Measurements from ENCODE around the gene CXorf65.
A peak's percentile ranks its signal among the peaks of the same experiment; 100 is the strongest.

Gene CXorf65

GRCh38 chrX:71105628-71106027, 912 bp downstream of the CXorf65 start:
- DNase-seq: no peak

DNA sequence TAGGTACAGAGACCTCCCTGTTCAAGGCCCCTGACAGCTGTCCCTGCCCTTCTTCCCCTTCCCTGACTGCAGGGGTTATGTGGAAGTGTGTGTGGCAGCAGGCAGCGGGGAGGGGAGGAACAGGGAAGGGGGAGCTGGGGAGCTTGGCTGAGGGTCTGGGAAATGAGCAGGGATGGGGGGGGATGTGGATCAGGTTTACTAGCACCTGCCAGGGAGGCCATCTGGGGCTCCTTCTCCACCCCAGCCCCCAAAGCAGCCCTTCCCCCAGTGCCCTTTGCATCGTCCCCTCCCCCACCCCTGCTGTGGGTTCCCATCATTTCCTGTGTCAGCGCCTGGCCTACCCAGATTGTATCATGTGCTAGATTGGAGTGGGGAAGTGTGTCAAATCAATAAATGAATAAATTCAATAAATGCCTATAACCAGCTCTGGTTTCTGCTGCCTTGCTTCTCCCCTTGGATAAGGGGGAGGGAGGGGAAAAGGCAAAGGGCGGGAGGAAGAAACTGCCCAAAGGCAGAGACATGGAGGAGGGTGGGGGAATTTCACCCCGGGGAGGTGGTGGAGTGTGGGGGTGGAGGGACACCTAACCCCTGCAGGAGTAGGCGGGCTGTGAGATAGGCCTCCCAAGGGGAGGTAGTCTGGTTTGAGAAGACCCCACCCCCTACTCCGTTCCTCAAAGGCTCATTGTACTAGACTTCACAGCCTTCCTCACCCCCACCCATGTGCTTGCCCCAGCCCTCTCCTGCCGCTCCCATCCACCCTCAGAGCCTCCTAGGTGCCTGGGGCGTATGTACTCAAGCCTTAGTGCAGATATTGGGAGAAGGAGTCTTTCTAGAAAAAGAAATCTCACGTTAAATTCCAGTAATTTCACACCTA, 3.2 kb downstream of the CXorf65 start:
- peak; percentile 59 for DNase-seq

GRCh38 chrX:71102292-71102691, 4.2 kb downstream of the CXorf65 start:
- no peak for DNase-seq

DNA sequence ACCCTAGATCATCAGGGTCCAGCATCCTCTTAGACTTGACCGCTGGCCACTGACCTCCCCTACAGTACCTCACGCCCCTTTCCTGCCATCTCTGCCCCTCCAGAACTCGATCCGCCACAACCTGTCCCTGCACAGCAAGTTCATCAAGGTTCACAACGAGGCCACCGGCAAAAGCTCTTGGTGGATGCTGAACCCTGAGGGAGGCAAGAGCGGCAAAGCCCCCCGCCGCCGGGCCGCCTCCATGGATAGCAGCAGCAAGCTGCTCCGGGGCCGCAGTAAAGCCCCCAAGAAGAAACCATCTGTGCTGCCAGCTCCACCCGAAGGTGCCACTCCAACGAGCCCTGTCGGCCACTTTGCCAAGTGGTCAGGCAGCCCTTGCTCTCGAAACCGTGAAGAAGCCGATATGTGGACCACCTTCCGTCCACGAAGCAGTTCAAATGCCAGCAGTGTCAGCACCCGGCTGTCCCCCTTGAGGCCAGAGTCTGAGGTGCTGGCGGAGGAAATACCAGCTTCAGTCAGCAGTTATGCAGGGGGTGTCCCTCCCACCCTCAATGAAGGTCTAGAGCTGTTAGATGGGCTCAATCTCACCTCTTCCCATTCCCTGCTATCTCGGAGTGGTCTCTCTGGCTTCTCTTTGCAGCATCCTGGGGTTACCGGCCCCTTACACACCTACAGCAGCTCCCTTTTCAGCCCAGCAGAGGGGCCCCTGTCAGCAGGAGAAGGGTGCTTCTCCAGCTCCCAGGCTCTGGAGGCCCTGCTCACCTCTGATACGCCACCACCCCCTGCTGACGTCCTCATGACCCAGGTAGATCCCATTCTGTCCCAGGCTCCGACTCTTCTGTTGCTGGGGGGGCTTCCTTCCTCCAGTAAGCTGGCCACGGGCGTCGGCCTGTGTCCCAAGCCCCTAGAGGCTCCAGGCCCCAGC, 5.7 kb downstream of the CXorf65 start:
- DNase-seq: no peak

GRCh38 chrX:71099736-71100135, 6.8 kb downstream of the CXorf65 start:
- DNase-seq: no peak

GRCh38 chrX:71098951-71099506, 7.5 kb downstream of the CXorf65 start:
- no peak for DNase-seq

- peak; percentile 78 for DNase-seq
These were observed 8.2 kb downstream of the CXorf65 start for GRCh38 chrX:71098302-71098701.

DNA sequence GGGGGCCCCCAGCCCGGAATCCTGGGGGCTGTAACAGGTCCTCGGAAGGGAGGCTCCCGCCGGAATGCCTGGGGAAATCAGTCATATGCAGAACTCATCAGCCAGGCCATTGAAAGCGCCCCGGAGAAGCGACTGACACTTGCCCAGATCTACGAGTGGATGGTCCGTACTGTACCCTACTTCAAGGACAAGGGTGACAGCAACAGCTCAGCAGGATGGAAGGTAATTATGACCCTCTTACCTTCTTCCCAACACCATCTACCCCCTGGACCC, 9.8 kb downstream of the CXorf65 start:
- DNase-seq: no peak

GRCh38 chrX:71095981-71096759, 10.4 kb downstream of the CXorf65 start:
- peak; percentile 66 for DNase-seq

- DNase-seq: peak; percentile 89
These were observed 11.0 kb downstream of the CXorf65 start, which contains the start of gene FOXO4 for GRCh38 chrX:71095555-71095980. Gene FOXO4, plus strand, starts transcription at chrX:71095851. Its CDS starts 678 bp downstream, at chrX:71096529.

- no peak for DNase-seq
These were observed 11.5 kb downstream of the CXorf65 start for GRCh38 chrX:71095033-71095432.

DNA sequence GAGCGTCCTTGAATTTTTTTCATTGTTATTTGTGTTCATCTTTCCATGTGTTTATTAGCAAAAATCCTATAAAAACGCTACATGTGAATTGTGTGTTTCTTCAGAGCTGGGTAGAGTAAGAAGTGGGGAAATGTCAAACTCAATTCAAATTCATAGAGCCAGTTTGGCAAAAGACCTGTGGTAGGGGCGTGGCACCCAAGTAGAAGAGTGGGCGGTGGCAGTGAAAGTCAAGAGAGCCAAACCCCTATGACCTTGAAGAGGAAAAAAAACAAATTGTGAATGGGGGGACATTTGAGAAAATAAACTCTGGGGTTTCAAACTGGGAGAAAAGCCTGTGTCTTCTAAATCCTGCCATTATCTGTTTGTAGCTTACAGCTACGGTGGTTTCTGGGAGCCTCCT, 15.3 kb downstream of the CXorf65 start:
- DNase-seq: no peak

GRCh38 chrX:71085900-71086299, 20.6 kb downstream of the CXorf65 start:
- DNase-seq: no peak

DNA sequence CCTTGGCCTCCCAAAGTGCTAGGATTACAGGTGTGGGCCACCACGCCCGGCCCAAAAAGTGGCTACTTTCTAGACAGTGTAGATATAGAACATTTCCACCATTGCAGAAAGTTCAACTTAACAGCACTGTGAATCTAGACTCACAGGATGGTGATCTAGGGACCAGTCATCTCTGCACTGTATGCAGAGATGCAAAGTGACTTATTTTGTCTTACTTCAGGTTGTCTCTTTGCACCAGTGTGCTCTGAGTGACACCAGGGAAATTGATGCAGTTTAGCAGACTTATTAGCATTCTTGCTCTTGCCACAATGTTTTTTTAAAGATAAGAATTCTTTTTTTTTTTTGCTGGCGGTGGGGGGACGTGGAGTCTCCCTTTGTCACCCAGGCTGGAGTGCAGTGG, 23.7 kb downstream of the CXorf65 start:
- no peak for DNase-seq

- DNase-seq: no peak
These were observed 24.4 kb downstream of the CXorf65 start for GRCh38 chrX:71082124-71082647.

GRCh38 chrX:71081330-71082123, 25.0 kb downstream of the CXorf65 start:
- DNase-seq: no peak

GRCh38 chrX:71070531-71070930, 36.0 kb downstream of the CXorf65 start:
- DNase-seq: no peak

GRCh38 chrX:71068044-71068918, 38.3 kb downstream of the CXorf65 start, which contains the start of gene SNX12:
Gene SNX12, minus strand, starts transcription at chrX:71068334. Its CDS starts 28 bp downstream, at chrX:71068306.
- DNase-seq: peak; percentile 95

DNA sequence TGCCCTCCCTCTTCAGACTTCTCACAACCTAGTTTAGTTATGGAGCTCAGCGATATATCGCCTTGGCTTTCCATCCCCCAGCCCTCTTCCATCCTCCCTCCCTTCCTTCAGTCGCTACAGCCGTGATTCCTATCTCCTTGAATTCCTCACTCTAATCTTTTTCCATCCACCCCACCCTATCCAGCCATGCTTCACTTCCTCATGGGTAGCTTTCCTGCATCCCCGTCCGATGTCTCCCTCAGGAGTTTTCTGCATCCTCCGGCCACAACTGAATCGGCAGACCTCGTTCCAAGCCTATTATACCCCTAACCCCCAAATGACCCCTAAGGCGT, 38.9 kb downstream of the CXorf65 start:
- no peak for DNase-seq

GRCh38 chrX:71067089-71067488, 39.5 kb downstream of the CXorf65 start:
- no peak for DNase-seq

DNA sequence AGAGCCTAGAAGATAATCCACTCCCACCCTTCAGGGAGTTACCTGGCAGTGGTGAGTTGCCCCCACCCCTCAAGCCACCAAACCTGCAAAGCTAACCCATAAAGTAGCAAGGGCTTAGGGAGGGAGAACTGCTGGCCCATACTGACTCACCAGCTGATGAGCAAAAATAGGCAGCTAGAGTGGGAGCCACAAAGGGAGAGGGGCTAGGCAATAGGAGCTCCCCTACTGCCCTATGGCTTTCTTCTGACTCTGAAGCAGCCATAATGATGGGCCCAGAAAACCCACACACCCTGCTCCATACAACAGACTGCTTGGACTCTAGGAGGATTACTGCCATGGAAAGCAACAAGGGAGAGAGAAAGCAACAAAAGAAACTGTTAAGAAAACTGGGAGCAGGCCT, 46.4 kb downstream of the CXorf65 start:
- no peak for DNase-seq

All from CD4-positive, alpha-beta T cell treated with Interleukin-4 for 4 hours (primary cell).